Midbrain (tissue), 1 donor: ENCODE data around the gene DHX58.

ENCODE experiments used
- DNase-seq: peaks from one replicate; lab custom pipeline; 2025; lab: John Stamatoyannopoulos, UW

The DHX58 gene

GRCh38 chr17:42110301-42111264 is 1.9 kb downstream of the DHX58 start:
- no peak for DNase-seq

DNA sequence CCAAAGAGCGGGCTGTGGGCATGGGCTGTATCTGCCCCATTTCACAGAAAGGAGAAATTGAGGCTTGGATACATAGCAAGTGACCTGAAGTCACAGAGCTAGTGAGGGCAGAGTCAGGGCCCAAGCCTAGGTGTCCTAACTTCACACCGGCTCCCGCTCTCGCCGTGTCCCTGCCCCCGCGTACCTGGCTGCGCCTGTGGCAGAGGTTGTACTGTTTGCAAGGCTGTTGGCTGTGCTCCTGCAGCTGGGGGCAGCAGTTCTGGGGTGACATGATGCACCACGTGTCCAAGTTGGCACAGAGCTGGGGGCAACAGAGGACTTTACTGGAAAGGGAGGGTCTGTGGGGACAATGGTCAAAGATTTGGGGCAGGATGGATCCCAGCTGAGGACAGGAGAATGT is 3.4 kb downstream of the DHX58 start:
- DNase-seq: no peak

DNA sequence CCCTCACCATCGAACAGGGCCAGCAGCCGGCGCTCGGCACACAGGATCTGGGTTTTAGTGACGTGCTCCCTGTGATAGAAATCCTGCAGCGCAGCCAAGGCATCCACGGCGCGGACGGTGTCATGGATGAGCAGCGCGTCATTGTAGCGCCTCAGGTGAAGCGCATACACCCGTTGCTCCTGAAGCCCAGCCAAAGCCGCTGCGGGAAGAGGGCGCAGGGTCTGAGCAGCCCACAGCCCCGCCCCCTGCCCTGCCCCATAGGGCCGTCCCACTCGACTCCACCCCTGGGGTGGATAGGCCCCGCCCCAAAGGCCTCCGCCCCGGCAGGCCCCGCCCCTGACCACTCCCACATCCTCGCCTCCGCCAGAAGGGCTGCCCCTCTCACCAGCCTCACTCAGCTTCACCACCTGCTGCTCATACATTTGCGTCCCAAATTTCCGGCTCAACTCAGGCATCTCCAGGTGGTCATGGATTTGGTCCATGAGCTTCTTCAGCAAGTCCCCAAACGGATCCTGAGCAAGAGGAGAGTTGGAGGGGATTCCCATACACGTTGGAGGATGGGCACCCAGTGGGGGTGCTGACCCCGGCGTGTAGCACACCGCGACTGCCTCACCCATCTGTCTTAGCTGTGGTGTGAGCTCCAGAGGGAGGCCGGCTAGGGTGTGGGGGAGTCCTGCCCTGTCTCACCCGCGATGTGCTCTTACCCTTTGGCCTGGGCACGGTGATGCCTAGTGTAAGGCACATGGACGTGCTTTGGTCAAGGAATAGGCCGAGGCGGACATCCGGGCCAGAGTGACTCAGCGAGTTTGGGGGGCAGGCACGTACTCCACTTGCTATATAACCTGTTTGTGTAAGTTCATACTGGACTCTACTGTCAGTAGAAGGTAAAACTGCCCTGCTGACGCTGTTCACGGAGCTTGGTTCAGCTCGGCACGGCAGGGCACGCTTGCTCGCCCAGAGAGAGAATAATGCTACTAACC is 4.6 kb downstream of the DHX58 start:
- peak; percentile 11 for DNase-seq

DNA sequence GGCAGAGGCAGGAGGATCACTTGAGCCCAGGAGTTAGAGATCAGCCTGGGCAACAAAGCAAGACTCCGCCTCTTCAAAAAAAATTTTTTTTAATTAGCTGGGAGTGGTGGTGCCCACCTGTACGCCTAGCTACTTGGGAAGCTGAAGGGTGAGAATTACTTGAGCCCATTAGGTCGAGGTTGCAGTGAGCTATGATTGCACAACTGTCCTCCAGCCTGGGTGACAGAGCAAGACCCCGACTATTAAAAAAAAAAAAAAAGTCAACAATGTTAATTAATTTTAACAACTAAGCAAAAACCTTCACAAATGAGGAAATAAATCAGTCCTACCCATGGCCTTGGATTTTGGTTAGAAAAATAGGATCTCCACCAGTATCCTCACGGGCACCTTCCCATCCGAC is 5.4 kb downstream of the DHX58 start:
- DNase-seq: no peak

DNA sequence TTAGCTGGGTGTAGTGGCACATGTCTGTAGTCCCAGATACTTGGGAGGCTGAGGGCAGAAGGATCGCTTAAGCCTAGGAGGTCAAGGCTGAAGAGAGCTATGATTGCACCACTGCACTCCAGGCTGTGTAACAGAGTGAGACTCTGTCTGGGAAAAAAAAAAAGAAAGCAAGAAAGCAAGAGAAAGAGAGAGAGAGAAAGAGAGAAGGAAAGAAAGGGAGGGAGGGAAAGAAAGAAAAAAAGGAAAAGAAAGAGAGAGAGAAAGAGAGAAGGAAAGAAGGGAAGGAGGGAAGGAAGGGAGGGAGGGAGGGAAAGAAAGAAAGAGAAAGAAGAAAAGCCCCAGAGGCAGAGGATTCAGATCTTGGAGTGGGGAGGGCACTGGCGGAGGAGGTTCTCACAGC is 6.5 kb downstream of the DHX58 start:
- no peak for DNase-seq

GRCh38 chr17:42104264-42104663 is 8.2 kb downstream of the DHX58 start:
- no peak for DNase-seq

DNA sequence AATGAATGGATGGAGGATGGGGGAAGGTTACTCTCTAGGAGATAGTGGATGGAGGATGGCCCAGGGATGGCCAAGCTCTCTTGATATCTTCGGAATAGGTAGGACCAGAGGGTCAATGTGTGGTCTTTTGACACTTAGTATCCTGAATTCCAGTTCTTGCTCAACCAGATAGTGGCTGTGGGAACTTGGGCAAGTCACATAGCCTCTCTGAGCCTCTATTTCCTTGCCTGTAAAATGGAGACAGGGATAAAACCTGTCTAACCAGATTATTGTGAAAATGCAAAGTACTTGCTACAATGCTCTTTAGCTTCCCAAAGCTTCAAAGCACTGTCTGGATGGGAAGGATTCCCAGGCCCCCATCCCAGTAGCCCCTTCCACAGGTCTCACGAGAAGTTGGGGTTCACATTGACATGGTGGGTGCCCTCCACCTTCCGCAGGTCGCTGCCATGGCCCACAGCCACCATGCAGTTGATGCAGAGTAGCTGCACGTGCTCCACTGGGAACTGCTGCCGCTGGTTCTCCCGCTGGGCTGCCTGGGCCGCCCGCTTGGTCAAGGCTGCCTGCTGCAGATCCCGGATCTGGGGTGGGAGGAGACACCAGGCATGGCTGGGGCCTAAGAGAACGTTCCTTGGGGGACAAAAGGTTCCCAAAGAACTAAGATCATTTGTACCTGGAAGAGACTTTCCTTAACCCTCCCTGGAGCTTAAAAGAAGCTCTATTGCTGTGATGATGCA is 9.1 kb downstream of the DHX58 start:
- DNase-seq: no peak

- DNase-seq: peak; percentile 69
Measured at GRCh38 chr17:42101513-42102292, 10.8 kb downstream of the DHX58 start.

DNA sequence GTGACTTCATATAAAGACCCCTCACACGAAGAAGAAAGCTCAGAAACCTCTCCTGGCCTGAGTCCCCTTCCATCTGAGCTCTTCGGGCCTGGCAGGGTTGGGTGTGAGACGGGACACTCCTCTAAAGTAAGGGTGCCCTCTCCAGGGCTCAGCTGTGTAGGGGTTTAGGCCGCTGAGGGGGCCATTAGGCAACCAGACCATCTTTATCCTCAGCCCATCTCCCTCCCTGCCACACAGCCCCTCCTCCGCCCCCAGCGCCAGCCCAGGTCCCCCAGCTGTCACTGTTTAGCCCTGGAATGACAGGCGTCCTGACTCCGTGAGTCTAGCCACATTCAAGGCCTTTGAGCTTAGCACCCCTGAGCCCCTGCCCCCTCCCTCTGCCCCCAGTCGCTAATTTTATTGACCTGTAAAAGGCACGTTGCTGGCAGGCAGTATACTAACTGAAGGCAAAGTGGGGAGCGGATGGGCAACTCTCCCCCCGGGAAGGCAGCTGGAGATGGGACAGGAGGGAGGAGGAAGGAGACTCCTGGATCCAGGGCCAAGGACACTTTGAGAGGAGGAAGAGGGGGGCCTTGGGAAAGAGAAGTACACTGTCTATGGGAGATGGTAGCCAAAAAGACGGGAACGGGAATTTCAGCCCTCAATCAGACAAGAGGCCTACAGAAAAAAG is 13.6 kb downstream of the DHX58 start:
- DNase-seq: no peak

- no peak for DNase-seq
Measured at GRCh38 chr17:42097691-42098631, 14.6 kb downstream of the DHX58 start, which contains the start of gene ZNF385C. Gene ZNF385C, minus strand, starts transcription at chr17:42098473. Its CDS starts 35,417 bp downstream, at chr17:42063056.

GRCh38 chr17:42096360-42097111 is 16.0 kb downstream of the DHX58 start:
- no peak for DNase-seq

- DNase-seq: no peak
Measured at GRCh38 chr17:42094375-42095069, 18.0 kb downstream of the DHX58 start.

- DNase-seq: no peak
Measured at GRCh38 chr17:42092939-42093338, 19.6 kb downstream of the DHX58 start.

- no peak for DNase-seq
Measured at GRCh38 chr17:42090964-42091790, 21.3 kb downstream of the DHX58 start.

DNA sequence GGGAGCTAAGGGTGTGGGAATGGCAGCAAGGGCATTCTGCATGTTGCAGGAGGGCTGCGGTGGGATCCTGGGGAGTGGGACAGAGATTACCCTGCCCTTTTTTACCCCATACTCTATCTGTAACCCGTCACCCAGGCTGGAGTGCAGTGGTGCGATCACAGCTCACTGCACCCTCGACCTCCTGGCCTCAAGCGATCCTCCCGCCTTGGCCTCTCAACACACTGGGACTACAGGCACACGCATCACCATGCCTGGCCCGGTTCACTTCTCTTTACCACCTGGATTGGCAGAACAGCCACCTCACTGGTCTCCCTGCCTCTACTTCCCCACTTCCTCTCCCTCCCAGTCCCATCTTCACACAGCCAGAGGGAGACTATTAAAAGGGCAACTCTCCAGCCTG is 23.8 kb downstream of the DHX58 start:
- DNase-seq: no peak

DNA sequence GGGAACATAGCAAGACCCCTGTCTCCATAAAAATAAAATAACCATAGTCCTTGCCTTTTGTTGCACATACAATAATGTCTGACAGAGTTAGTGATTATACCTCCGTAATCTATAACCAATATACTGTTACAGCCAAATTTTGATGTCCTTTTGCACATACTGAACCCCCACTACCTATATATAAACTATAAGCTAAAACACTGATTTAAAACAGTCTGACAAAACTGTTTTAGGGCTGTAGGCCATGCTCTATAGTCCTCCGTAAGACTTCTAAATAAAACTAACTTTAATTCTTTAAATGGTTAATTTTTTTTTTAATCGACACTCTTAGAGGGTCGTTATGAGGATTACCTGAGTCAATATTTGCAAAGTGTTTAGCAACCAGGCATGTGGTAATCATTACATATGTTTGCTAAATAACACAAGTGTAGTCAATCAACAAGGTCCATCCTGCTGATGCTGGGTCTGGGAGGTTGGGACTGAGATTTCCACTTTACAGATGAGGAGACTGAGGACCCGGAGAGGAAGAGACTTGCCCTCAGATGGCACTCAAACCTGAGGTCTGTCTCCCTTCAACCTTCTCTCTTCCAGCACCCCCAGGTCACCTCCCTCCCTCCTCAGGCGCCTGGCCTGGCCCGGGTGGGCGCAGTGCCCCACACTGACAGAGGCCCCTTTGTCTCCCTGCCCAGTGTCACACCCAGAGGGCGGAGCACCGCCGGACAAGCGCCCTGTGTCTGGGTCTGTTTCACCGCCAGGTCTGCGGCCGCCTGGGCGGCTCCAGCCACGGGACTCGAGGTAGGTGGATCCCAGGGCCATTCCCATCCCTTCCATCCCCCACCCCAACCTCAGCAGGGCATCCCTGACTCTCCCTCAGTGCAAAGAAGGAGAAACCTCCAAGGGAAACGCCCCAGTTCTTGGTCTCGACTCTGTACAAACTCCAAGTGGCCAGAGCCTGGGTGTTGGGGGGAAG is 24.5 kb downstream of the DHX58 start:
- DNase-seq: peak; percentile 22
